ENCODE data around the gene CGB2. TPM values are rescaled to one million over a fixed set of nuclear protein-coding genes. Genes with fewer than 3 reads are reported as not detected.
A peak's percentile ranks its signal among the peaks of the same experiment; 100 is the strongest.
"Not testable (repeated sequence)": the region's sequence is repeated elsewhere in the genome, so short reads cannot be mapped to it uniquely, and the experiment has no call there.

Gene CGB2
- total RNA-seq, 3 donors from 2014 or later, result not detected

GRCh38 chr19:49059053-49059452 lies 27.4 kb downstream of the CGB2 start:
- H3K36me3 Mint-ChIP-seq (ENCODE audit: insufficient read depth), result no peaks in the 10 kb centered on the region
- DNase-seq (no peak), ATAC-seq (no peak)
- H3K4me3 Mint-ChIP-seq, result no peak overlapping the region
- no peaks in the 10 kb centered on the region for H3K9me3 Mint-ChIP-seq
- H3K4me1 Mint-ChIP-seq (ENCODE audit: low read depth), result peaks cover 22% of the 10 kb centered on the region
- peaks cover 57% of the 10 kb centered on the region for H3K27me3 Mint-ChIP-seq (ENCODE audit: low read depth)

- Mint-ChIP-seq H3K9me3 (no peaks in the 10 kb centered on the region), H3K4me1 (ENCODE audit: low read depth) (peaks cover 20% of the 10 kb centered on the region), H3K4me3 (no peak overlapping the region), H3K36me3 (ENCODE audit: insufficient read depth) (no peaks in the 10 kb centered on the region), H3K27me3 (ENCODE audit: low read depth) (peaks cover 68% of the 10 kb centered on the region)
- ATAC-seq (no peak), DNase-seq (no peak)
Measured at GRCh38 chr19:49061000-49061399, 29.3 kb downstream of the CGB2 start.

GRCh38 chr19:49061445-49061844 lies 29.8 kb downstream of the CGB2 start:
- H3K36me3 Mint-ChIP-seq (ENCODE audit: insufficient read depth), result no peaks in the 10 kb centered on the region
- H3K4me3 Mint-ChIP-seq, result no peak overlapping the region
- H3K4me1 Mint-ChIP-seq (ENCODE audit: low read depth), result peaks cover 16% of the 10 kb centered on the region
- ATAC-seq (no peak), DNase-seq (no peak)
- peaks cover 71% of the 10 kb centered on the region for H3K27me3 Mint-ChIP-seq (ENCODE audit: low read depth)
- H3K9me3 Mint-ChIP-seq, result no peaks in the 10 kb centered on the region

- no peaks in the 10 kb centered on the region for H3K4me1 Mint-ChIP-seq (ENCODE audit: low read depth)
- DNase-seq, result no peak
- no peak for ATAC-seq
- H3K9me3 Mint-ChIP-seq, result no peaks in the 10 kb centered on the region
- peaks cover 72% of the 10 kb centered on the region for H3K27me3 Mint-ChIP-seq (ENCODE audit: low read depth)
- no peaks in the 10 kb centered on the region for H3K36me3 Mint-ChIP-seq (ENCODE audit: insufficient read depth)
- no peak overlapping the region for H3K4me3 Mint-ChIP-seq
Measured at GRCh38 chr19:49064029-49064629, 32.4 kb downstream of the CGB2 start.

- no peaks in the 10 kb centered on the region for H3K36me3 Mint-ChIP-seq (ENCODE audit: insufficient read depth)
- DNase-seq (no peak), ATAC-seq (peak; percentile 41 to 42)
- no peaks in the 10 kb centered on the region for H3K9me3 Mint-ChIP-seq
- no peaks in the 10 kb centered on the region for H3K4me1 Mint-ChIP-seq (ENCODE audit: low read depth)
- H3K27me3 Mint-ChIP-seq (ENCODE audit: low read depth), result peaks cover 74% of the 10 kb centered on the region
- H3K4me3 Mint-ChIP-seq, result no peak within 1 kb of the TSS
Measured at GRCh38 chr19:49064768-49065611, 33.3 kb downstream of the CGB2 start, which contains the start of gene NTF4. NTF4 (minus strand) TSS chr19:49064818; CDS start chr19:49061997, 2,821 bp downstream.

GRCh38 chr19:49065905-49066512 lies 34.3 kb downstream of the CGB2 start:
- no peaks in the 10 kb centered on the region for H3K4me1 Mint-ChIP-seq (ENCODE audit: low read depth)
- H3K27me3 Mint-ChIP-seq (ENCODE audit: low read depth), result peaks cover 78% of the 10 kb centered on the region
- no peak overlapping the region for H3K4me3 Mint-ChIP-seq

GRCh38 chr19:49067554-49067953 lies 35.9 kb downstream of the CGB2 start:
- Mint-ChIP-seq H3K27me3 (ENCODE audit: low read depth) (peaks cover 80% of the 10 kb centered on the region), H3K4me1 (ENCODE audit: low read depth) (peaks cover 2% of the 10 kb centered on the region), H3K36me3 (ENCODE audit: insufficient read depth) (peaks cover 2% of the 10 kb centered on the region), H3K9me3 (no peaks in the 10 kb centered on the region), H3K4me3 (no peak overlapping the region)
- no peak for ATAC-seq
- DNase-seq, result no peak

More at GRCh38 chr19:49065905-49066512, 34.3 kb downstream of the CGB2 start:
- H3K36me3 Mint-ChIP-seq (ENCODE audit: insufficient read depth), result peaks cover 2% of the 10 kb centered on the region
- no peak for ATAC-seq
- DNase-seq, result no peak
- no peaks in the 10 kb centered on the region for H3K9me3 Mint-ChIP-seq

- DNase-seq, result no peak
- no peak for ATAC-seq
- H3K4me1 Mint-ChIP-seq (ENCODE audit: low read depth), result peaks cover 11% of the 10 kb centered on the region
- no peaks in the 10 kb centered on the region for H3K9me3 Mint-ChIP-seq
- H3K4me3 Mint-ChIP-seq, result no peak overlapping the region
- peaks cover 2% of the 10 kb centered on the region for H3K36me3 Mint-ChIP-seq (ENCODE audit: insufficient read depth)
- peaks cover 82% of the 10 kb centered on the region for H3K27me3 Mint-ChIP-seq (ENCODE audit: low read depth)
Measured at GRCh38 chr19:49069026-49069425, 37.3 kb downstream of the CGB2 start.

- H3K27me3 Mint-ChIP-seq (ENCODE audit: low read depth), result peaks cover 80% of the 10 kb centered on the region
- no peak for DNase-seq
- peaks cover 11% of the 10 kb centered on the region for H3K4me1 Mint-ChIP-seq (ENCODE audit: low read depth)
- H3K36me3 Mint-ChIP-seq (ENCODE audit: insufficient read depth), result peaks cover 2% of the 10 kb centered on the region
- no peak for ATAC-seq
- H3K4me3 Mint-ChIP-seq, result no peak overlapping the region
- H3K9me3 Mint-ChIP-seq, result no peaks in the 10 kb centered on the region
Measured at GRCh38 chr19:49070416-49070815, 38.7 kb downstream of the CGB2 start.

- Mint-ChIP-seq H3K36me3 (ENCODE audit: insufficient read depth) (peaks cover 2% of the 10 kb centered on the region), H3K4me1 (ENCODE audit: low read depth) (peaks cover 11% of the 10 kb centered on the region), H3K4me3 (no peak overlapping the region), H3K9me3 (no peaks in the 10 kb centered on the region), H3K27me3 (ENCODE audit: low read depth) (peaks cover 78% of the 10 kb centered on the region)
- ATAC-seq (no peak), DNase-seq (peak; percentile 35)
Measured at GRCh38 chr19:49071860-49072547, 40.3 kb downstream of the CGB2 start.

- Mint-ChIP-seq H3K4me1 (ENCODE audit: low read depth) (peaks cover 11% of the 10 kb centered on the region), H3K27me3 (ENCODE audit: low read depth) (peaks cover 70% of the 10 kb centered on the region), H3K9me3 (no peaks in the 10 kb centered on the region), H3K36me3 (ENCODE audit: insufficient read depth) (peaks cover 2% of the 10 kb centered on the region), H3K4me3 (no peak overlapping the region)
- ATAC-seq, result peak in 1 of 2 donors; percentile 48
- no peak for DNase-seq
Measured at GRCh38 chr19:49073514-49074378, 42.1 kb downstream of the CGB2 start.

GRCh38 chr19:49074869-49075268 lies 43.2 kb downstream of the CGB2 start:
- ATAC-seq; H3K9me3 Mint-ChIP-seq; DNase-seq; H3K4me3 Mint-ChIP-seq; H3K36me3 Mint-ChIP-seq (ENCODE audit: insufficient read depth): not testable (repeated sequence)
- Mint-ChIP-seq H3K27me3 (ENCODE audit: low read depth) (peaks cover 59% of the 10 kb centered on the region), H3K4me1 (ENCODE audit: low read depth) (peaks cover 11% of the 10 kb centered on the region)

GRCh38 chr19:49080392-49080791 lies 48.7 kb downstream of the CGB2 start:
- Mint-ChIP-seq H3K36me3 (ENCODE audit: insufficient read depth) (no peaks in the 10 kb centered on the region), H3K9me3 (no peaks in the 10 kb centered on the region), H3K4me3 (no peak overlapping the region), H3K27me3 (ENCODE audit: low read depth) (peaks cover 25% of the 10 kb centered on the region), H3K4me1 (ENCODE audit: low read depth) (peaks cover 6% of the 10 kb centered on the region)
- DNase-seq (no peak), ATAC-seq (no peak)

Data from activated T-cell treated with anti-CD3 and anti-CD28 coated beads, Interleukin-2, amount 50 U/mL, for 4 hours (primary cell).